ENCODE results near the gene RARG.
"Not testable (repeated sequence)": the region's sequence is repeated elsewhere in the genome, so short reads cannot be mapped to it uniquely, and the experiment has no call there.

RARG gene

DNA sequence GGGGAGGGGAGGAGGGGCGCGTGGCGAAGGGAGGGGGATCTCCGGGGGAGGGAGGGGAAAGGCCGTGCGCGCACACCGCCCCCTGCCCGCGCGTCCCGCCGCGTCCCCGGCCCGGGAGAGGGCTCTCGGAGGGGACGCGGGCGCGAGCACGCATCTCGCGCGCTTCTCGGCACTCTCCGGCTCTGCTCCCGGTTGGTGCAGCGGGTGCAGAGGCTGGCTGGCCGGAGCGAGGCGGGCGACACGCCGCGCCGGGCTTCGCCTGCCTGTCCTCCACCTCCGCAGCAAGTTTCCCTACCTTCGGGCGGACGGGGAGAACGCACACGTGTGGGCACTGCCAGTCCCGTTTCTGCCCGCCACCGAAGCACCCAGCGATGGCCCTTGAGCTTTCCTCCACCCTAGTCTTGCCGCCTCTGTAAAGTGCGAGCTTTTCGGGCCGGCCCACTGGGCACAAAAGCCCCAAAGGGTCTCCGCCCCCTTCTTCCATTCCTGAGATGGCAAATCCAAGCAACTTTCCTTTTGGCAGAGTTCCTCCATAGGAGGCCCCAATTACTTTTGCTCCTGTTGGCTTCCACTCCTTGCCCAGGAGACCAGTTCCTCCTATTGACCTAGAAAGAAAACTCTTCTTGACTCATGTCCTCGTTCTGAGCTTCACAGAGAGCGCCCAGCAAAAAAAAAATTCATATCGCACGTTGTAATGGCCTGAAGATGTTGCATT lies 50.9 kb downstream of the RARG start:
- TF ChIP-seq, protein P1, sequence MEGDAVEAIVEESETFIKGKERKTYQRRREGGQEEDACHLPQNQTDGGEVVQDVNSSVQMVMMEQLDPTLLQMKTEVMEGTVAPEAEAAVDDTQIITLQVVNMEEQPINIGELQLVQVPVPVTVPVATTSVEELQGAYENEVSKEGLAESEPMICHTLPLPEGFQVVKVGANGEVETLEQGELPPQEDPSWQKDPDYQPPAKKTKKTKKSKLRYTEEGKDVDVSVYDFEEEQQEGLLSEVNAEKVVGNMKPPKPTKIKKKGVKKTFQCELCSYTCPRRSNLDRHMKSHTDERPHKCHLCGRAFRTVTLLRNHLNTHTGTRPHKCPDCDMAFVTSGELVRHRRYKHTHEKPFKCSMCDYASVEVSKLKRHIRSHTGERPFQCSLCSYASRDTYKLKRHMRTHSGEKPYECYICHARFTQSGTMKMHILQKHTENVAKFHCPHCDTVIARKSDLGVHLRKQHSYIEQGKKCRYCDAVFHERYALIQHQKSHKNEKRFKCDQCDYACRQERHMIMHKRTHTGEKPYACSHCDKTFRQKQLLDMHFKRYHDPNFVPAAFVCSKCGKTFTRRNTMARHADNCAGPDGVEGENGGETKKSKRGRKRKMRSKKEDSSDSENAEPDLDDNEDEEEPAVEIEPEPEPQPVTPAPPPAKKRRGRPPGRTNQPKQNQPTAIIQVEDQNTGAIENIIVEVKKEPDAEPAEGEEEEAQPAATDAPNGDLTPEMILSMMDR (IDR thresholded peaks at IDR 0.05; ENCODE audit: control extremely low read depth, extremely low read depth, low read depth, missing control alignments), result no peak
- CTCF ChIA-PET, result interaction anchor here (0.9 to 16.2 kb wide), 14 partner anchors 9 to 140 kb away, joined by 3 to 147 read pairs (median 4); partner anchors contain the start of genes AAAS and ITGB7
- POLR2A ChIA-PET, result interaction anchor here (0.6 to 1.2 kb wide), 4 partner anchors 39 to 118 kb away, joined by 4 to 7 read pairs (median 5); partner anchors contain the start of genes MYG1 and PFDN5
- DNase-seq (ENCODE audit: extremely low spot score), result peak; percentile 90

DNA sequence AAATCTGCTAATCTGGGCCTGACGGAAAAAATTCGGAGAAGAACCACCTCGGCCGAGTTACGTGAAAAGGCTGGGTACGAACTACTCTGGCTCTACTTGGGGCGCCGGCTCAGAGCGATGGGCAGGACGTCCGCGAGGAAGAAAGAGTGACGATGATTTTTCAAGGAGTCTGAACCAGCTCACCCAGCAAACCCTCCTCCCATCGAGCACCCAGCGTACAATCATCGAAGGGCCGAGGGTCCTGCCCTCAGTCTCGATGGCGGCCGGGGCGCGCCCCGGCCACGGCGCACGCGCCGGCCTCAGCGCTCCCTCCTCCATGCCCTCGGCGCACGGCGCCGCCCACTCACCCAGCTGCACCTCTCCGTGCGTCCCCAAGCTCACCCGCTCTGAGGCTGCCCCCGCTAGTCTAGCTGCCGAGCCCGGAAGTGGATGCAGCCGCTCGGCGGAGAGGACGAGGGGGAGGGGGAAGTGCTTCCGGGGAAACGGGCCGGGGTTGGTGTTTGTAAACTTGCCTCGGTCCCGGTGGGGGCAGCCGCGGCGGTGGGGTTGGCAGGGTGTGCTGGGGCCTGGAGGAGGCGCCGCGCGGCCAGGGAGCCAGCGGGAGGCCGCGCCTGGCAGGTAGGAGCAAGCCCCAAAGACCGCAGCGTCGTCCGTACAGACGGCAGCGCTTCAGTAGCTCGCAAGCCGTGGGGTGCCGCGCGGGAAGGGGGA lies 51.6 kb downstream of the RARG start, which contains the start of the genes CSAD and ZNF740:
TSS of gene CSAD (minus strand) at position 706 of the 711 bp plus-strand sequence. CDS start 7,455 bp downstream, outside the sequence.
TSS of gene ZNF740 (plus strand) at position 503 of the 711 bp plus-strand sequence. CDS start 1,262 bp downstream, outside the sequence.
- TF ChIP-seq, protein P1 (IDR thresholded peaks at IDR 0.05; ENCODE audit: control extremely low read depth, extremely low read depth, low read depth, missing control alignments), result no peak
- POLR2A ChIA-PET, result interaction anchor here (0.6 to 1.2 kb wide), 3 partner anchors 40 to 119 kb away, joined by 5 to 7 read pairs (median 5); partner anchors contain the start of gene MYG1
- CTCF ChIA-PET, result interaction anchor here (0.9 to 16.2 kb wide), 13 partner anchors 10 to 141 kb away, joined by 3 to 147 read pairs (median 5); partner anchors contain the start of genes AAAS and ITGB7
- peak; percentile 99 for DNase-seq (ENCODE audit: extremely low spot score)

DNA sequence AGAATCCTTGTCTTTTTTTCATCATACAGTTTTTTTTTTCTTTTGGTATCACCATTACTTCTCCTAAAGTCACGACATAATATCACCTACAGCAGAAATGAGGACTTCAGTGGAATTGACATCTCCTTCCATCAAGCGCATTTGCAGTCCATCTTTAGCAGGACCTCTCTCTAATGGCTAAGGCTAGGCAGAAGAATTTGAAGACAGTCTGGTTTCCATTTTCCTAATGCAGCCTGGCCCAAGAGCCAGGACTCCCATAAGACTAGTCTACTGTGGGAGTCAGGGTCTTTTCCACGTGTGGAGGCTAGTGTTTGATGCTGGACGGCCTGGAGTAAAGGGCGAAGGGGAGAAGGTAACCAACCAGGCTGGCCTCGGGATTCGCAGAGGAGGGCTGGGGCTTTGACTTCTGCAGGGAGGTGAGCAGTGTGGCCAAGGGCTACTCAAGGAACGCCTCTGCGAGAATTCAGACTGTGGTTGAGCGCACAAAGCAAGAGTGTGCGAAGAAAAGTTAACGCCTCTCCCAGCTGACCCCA lies 52.3 kb downstream of the RARG start:
- CTCF ChIA-PET, result interaction anchor here (1.2 to 16.2 kb wide), 7 partner anchors 19 to 142 kb away, joined by 3 to 147 read pairs (median 6); partner anchors contain the start of gene AAAS
- TF ChIP-seq, protein P1 (IDR thresholded peaks at IDR 0.05; ENCODE audit: control extremely low read depth, extremely low read depth, low read depth, missing control alignments), result no peak
- POLR2A ChIA-PET, result interaction anchor here (1.2 kb wide), 1 partner anchor 40 kb away, joined by 5 read pairs; no protein-coding TSS in a partner anchor
- peak; percentile 45 for DNase-seq (ENCODE audit: extremely low spot score)

DNA sequence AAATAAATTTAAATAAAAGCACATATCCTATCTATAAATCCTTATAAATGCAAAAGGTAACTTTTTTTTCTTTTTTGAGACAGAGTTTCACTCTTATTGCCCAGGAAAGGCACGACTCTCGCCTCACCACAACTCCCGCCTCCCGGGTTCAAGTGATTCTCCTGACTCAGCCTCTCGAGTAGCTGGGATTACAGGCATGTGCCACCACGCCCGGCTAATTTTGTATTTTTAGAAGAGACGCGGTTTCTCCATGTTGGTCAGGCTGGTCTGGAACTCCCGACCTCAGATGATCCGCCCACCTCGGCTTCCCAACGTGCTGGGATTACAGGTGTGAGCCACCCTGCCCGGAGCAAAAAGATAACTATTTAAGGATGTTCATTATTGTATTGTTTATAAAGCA lies 53.2 kb downstream of the RARG start:
- POLR2A ChIA-PET; DNase-seq (ENCODE audit: extremely low spot score): not testable (repeated sequence)
- CTCF ChIA-PET, result interaction anchor here (1.2 to 16.2 kb wide), 2 partner anchors 18 to 142 kb away, joined by 3 to 147 read pairs; no protein-coding TSS in a partner anchor

DNA sequence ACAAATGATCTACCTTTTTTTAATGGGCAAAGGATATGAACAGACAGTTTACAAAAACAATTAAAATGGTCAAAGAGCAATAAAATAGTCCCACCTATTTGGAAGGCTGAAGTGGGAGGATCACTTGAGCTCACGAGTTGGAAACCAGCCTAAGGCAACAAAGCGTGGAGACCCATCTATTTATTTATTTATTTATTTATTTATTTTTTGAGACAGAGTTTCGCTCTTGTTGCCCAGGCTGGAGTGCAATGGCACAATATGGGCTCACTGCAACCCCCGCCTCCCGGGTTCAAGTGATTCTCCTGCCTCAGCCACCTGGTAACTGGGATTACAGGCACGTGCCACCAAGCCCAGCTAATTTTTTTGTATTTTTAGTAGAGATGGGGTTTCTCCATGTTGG lies 54.6 kb downstream of the RARG start:
- CTCF ChIA-PET, result interaction anchor here (1.3 to 16.2 kb wide), 6 partner anchors 10 to 111 kb away, joined by 3 to 147 read pairs (median 3); no protein-coding TSS in a partner anchor
- DNase-seq (ENCODE audit: extremely low spot score); POLR2A ChIA-PET: not testable (repeated sequence)

DNA sequence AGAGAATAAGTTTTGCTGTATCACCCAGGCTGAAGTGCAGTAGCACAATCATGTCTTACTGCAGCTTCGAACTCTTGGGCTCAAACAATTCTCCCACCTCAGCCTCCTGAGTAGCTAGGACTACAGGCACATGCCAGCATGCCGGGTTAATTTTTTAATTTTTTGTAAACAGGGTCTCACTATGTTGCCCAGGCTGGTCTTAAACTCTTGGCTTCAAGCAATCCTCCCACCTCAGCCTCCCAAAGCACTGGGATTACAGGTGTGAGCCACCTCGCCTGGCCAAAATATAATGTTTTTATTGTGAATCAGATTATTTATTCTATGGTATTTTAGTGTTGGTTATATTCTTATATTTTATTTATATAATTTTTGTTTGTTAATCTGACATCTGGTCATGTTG lies 55.3 kb downstream of the RARG start:
- CTCF ChIA-PET, result interaction anchor here (1.3 to 16.2 kb wide), 7 partner anchors 11 to 112 kb away, joined by 3 to 147 read pairs (median 3); no protein-coding TSS in a partner anchor
- no peak for DNase-seq (ENCODE audit: extremely low spot score)
- TF ChIP-seq, protein P1 (IDR thresholded peaks at IDR 0.05; ENCODE audit: control extremely low read depth, extremely low read depth, low read depth, missing control alignments), result no peak
- POLR2A ChIA-PET, result interaction anchor here (0.7 kb wide), 1 partner anchor 1133 kb away, joined by 3 read pairs; no protein-coding TSS in a partner anchor

Measured in GM10248 (cell line).